ENCODE data around the gene CAPNS1.

Gene CAPNS1

GRCh38 chr19:36139473-36140303 is at the start of gene CAPNS1:
CAPNS1 (plus strand) TSS chr19:36140066; CDS start chr19:36141012, 946 bp downstream.
- peak; percentile 96 to 98 for DNase-seq

GRCh38 chr19:36090910-36091695 is 48.8 kb upstream of the CAPNS1 start:
- DNase-seq: no peak

GRCh38 chr19:36092566-36092965 is 47.3 kb upstream of the CAPNS1 start:
- DNase-seq: no peak

- DNase-seq: no peak
Observed at GRCh38 chr19:36093146-36093662, 46.7 kb upstream of the CAPNS1 start.

- no peak for DNase-seq
Observed at GRCh38 chr19:36093687-36094086, 46.2 kb upstream of the CAPNS1 start.

- no peak for DNase-seq
Observed at GRCh38 chr19:36097036-36097435, 42.8 kb upstream of the CAPNS1 start.

- no peak for DNase-seq
Observed at GRCh38 chr19:36099166-36099785, 40.6 kb upstream of the CAPNS1 start.

GRCh38 chr19:36100476-36100875 is 39.4 kb upstream of the CAPNS1 start:
- no peak for DNase-seq

- DNase-seq: no peak
Observed at GRCh38 chr19:36101550-36102327, 38.1 kb upstream of the CAPNS1 start.

- DNase-seq: no peak
Observed at GRCh38 chr19:36103040-36103626, 36.7 kb upstream of the CAPNS1 start.

GRCh38 chr19:36103842-36104552 is 35.9 kb upstream of the CAPNS1 start:
- DNase-seq: no peak

GRCh38 chr19:36106441-36106840 is 33.4 kb upstream of the CAPNS1 start:
- no peak for DNase-seq

- DNase-seq: no peak
Observed at GRCh38 chr19:36106991-36107390, 32.9 kb upstream of the CAPNS1 start.

GRCh38 chr19:36108684-36109083 is 31.2 kb upstream of the CAPNS1 start:
- DNase-seq: no peak

GRCh38 chr19:36110487-36111199 is 29.2 kb upstream of the CAPNS1 start, which contains the start of gene OVOL3:
OVOL3 (plus strand) TSS chr19:36111143; CDS start chr19:36111203, 60 bp downstream.
- peak; percentile 17 to 55 for DNase-seq

GRCh38 chr19:36111200-36111539 is 28.7 kb upstream of the CAPNS1 start:
- peak; percentile 43 to 86 for DNase-seq

GRCh38 chr19:36112678-36113077 is 27.2 kb upstream of the CAPNS1 start:
- DNase-seq: peak in 1 of 2 experiments; percentile 35

GRCh38 chr19:36113425-36113824 is 26.4 kb upstream of the CAPNS1 start:
- no peak for DNase-seq

GRCh38 chr19:36113894-36114720 is 25.8 kb upstream of the CAPNS1 start:
- DNase-seq: peak; percentile 28 to 64

Data from NCI-H524 (cell line).